Endothelial cell of umbilical vein (primary cell): ENCODE data around the gene UQCRHL. TPM values are rescaled to one million over a fixed set of nuclear protein-coding genes. Genes with fewer than 3 reads are reported as not detected.

Source experiments
- BruUV-seq: library from RNA; stranded (reverse); fragments of 400-500 nt; replicated peaks from 2 replicates; lab custom pipeline; 2021; lab: Mats Ljungman, UMichigan
- CTCF ChIA-PET: fragments of 300-600, 350-600 bp; sonication (Branson Sonifier 250); formaldehyde crosslinking; loops from one replicate; lab custom pipeline; 2021; ENCODE audit warnings: antibody characterized with exemption, inconsistent platforms; lab: Charles Lee
- POLR2A ChIA-PET: fragments of 300-600, 350-600 bp; sonication (Branson Sonifier 250); formaldehyde crosslinking; loops from one replicate; lab custom pipeline; 2021; ENCODE audit warnings: antibody characterized with exemption, inconsistent platforms; lab: Charles Lee
- DNase-seq: peaks from one replicate; pipeline ENCODE4 v3.0.0-alpha.2; 2011; ENCODE audit warnings: low read depth, low spot score
- FAIRE-seq: peaks from 2 replicates; lab custom pipeline; 2011; peaks lifted over from hg19 to GRCh38; lab: Jason Lieb, UNC
- H2AFZ ChIP-seq: 2 replicates; pipeline ENCODE4 v1.6.0; 2012; ENCODE audit warnings: low read depth, low read length, control low read depth, inconsistent platforms
- H3K27ac ChIP-seq: 2 replicates; pipeline ENCODE4 v1.5.1; 2011; ENCODE audit warnings: low read depth, mild to moderate bottlenecking, control low read depth, low read length, moderate library complexity; ENCODE audit not compliant: insufficient read depth
- H3K27me3 ChIP-seq, 2 experiments: 2 replicates each; pipeline versions ENCODE4 v1.6.0 to v1.6.1; 2011; ENCODE audit warnings: low read length in 2 of 2, mixed read lengths in 1 of 2; ENCODE audit not compliant: control insufficient read depth in 2 of 2, insufficient read depth in 2 of 2
- H3K36me3 ChIP-seq, 2 experiments: 2 replicates in 1 of 2; 3 replicates in 1 of 2; pipeline ENCODE4 v1.5.1; 2011; ENCODE audit warnings: low read length in 2 of 2, mild to moderate bottlenecking in 1 of 2, moderate library complexity in 1 of 2; ENCODE audit not compliant: control insufficient read depth in 2 of 2, insufficient read depth in 2 of 2; ENCODE audit errors: extremely low read depth in 1 of 2
- H3K4me1 ChIP-seq: 3 replicates; pipeline ENCODE4 v1.5.1; 2011; ENCODE audit warnings: mild to moderate bottlenecking, low read length; ENCODE audit not compliant: control insufficient read depth, insufficient read depth; ENCODE audit errors: extremely low read depth
- H3K4me2 ChIP-seq: 2 replicates; pipeline ENCODE4 v1.6.1; 2011; ENCODE audit warnings: low read length, control low read depth, mixed read lengths; ENCODE audit not compliant: insufficient read depth
- H3K4me3 ChIP-seq, 3 experiments: fragments of 200-600 bp in 1 of 3; sonication (generic), shearing (Covaris generic) in 1 of 3; replicated peaks in 1 of 3; 2 replicates each; pipeline ENCODE4 v1.5.1; 2011 to 2016; ENCODE audit warnings: control low read depth in 3 of 3, low read length in 3 of 3, mild to moderate bottlenecking in 2 of 3, inconsistent platforms in 1 of 3, low read depth in 1 of 3, moderate library complexity in 1 of 3; ENCODE audit not compliant: insufficient read depth in 1 of 3
- H3K79me2 ChIP-seq: 2 replicates; pipeline ENCODE4 v1.6.0; 2012; ENCODE audit warnings: low read length, inconsistent platforms; ENCODE audit not compliant: control insufficient read depth, insufficient read depth
- H3K9ac ChIP-seq: replicated peaks from 2 replicates; pipeline ENCODE3; 2011; ENCODE audit warnings: low read length, control low read depth; ENCODE audit not compliant: insufficient read depth; ENCODE audit errors: extremely low read depth
- H3K9me1 ChIP-seq: replicated peaks from 3 replicates; pipeline ENCODE4 v1.6.0; 2011; ENCODE audit warnings: mild to moderate bottlenecking, low read length; ENCODE audit not compliant: control insufficient read depth, insufficient read depth; ENCODE audit errors: extremely low read depth
- H3K9me3 ChIP-seq: replicated peaks from 2 replicates; pipeline ENCODE4 v1.5.1; 2012; ENCODE audit warnings: low read length, inconsistent platforms; ENCODE audit not compliant: control insufficient read depth, insufficient read depth
- H4K20me1 ChIP-seq: replicated peaks from 2 replicates; pipeline ENCODE3; 2011; ENCODE audit warnings: mild to moderate bottlenecking, low read length; ENCODE audit not compliant: control insufficient read depth, insufficient read depth; ENCODE audit errors: extremely low read depth
- JUN ChIP-seq: IDR thresholded peaks from 2 replicates; pipeline ENCODE4 v1.6.1; 2011; ENCODE audit warnings: borderline replicate concordance, low read depth; ENCODE audit not compliant: insufficient read length, insufficient read depth
- POLR2A ChIP-seq: IDR thresholded peaks from 2 replicates; pipeline ENCODE4 v1.6.1; 2012; ENCODE audit warnings: low read depth, mild to moderate bottlenecking, control low read depth, low read length
- POLR2AphosphoS5 ChIP-seq: IDR thresholded peaks from 2 replicates; pipeline ENCODE4 v1.6.1; 2012; ENCODE audit warnings: low read depth, mild to moderate bottlenecking, control low read depth, low read length, moderate library complexity; ENCODE audit not compliant: insufficient read depth
- dilution Hi-C: fragments of 300-500 bp; cut with MboI; formaldehyde crosslinking; loops from one replicate; pipeline ENCODE4 v1.15.0; 2019; ENCODE audit warnings: low sequenced_read_pairs; ENCODE audit not compliant: extremely low pct_ligation_motif_present
- intact Hi-C: fragments of 100-400 bp; cut with micrococcal nuclease; formaldehyde crosslinking; loops from one replicate; pipeline ENCODE4 v1.10.0; 2022
- polyA plus RNA-seq, 4 experiments: library from polyadenylated mRNA; depleted of rRNA in 3 of 4; stranded (reverse) in 3 of 4; unstranded in 1 of 4; fragments of >200 nt; gene quantifications; 2 replicates each; pipeline versions ENCODE4 v1.2.1 to v1.2.3, GENCODE V29; 2011 to 2012; ENCODE audit warnings: missing spikeins in 1 of 4
- total RNA-seq: library from RNA; stranded (reverse); gene quantifications from 2 replicates; pipeline ENCODE4 v1.2.3, GENCODE V29; 2021
- TF ChIP-seq, protein P1 (sequence below): IDR thresholded peaks from 2 replicates; pipeline ENCODE4 v1.6.1; 2011; ENCODE audit not compliant: insufficient read depth, insufficient read length
- TF ChIP-seq, protein P2 (sequence below), 2 donors: IDR thresholded peaks; 1 replicate in 1 of 2; 2 replicates in 1 of 2; pipeline ENCODE4 v1.5.1; 2011; ENCODE audit warnings: low read length in 2 of 2, mild to moderate bottlenecking in 2 of 2, moderate library complexity in 2 of 2, control low read depth in 1 of 2, inconsistent platforms in 1 of 2, low read depth in 1 of 2; ENCODE audit not compliant: insufficient read depth in 1 of 2; ENCODE audit errors: extremely low read depth in 1 of 2

UQCRHL gene
- total and polyA plus RNA-seq, 2 donors (not counting 3 experiments of a cell fraction or from before 2014, with no cell fraction given), result 0.92 to 1.4 TPM

DNA sequence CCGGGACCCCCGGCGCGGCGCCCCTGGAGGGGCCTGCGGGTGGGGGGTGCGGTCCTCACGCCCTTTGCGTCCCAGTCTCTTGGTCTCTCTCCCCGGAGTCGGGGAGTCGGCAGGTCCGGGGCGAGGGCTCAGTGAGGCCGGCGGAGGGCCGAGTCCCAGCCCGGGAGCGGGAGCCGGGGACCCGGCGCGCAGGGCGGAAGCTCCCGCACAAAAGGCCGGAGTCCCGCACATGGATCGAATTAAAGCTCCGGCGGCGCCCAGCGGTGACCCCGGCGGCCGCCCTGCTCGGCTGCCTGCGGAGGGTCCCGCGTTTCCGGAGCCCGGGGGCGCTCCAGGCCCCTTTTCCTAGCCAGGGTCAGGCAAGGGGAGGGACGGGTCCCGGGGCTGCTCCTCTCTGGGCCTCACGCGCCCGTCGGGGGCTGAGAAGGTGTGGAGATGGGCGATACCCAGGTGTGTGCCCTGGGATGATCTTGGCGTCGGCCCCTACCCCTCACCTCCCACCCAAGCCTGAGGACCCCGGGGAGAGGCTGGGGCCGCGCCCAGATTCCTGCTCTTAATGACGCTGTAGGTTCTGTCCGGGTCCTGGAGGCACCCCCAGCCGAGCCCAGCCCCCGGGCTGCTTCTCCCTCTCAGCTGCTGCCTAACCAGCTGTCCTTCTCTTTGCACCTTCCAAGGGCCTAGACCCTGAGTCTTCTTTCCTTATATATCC lies 48.3 kb downstream of the UQCRHL start:
- no peak for DNase-seq
- Histone ChIP-seq H3K4me1 (peaks cover 50% of the 10 kb centered on the region), H2AFZ (no peak overlapping the region), H3K27ac (peak overlapping the region; percentile 81), H3K9ac (peak overlapping the region; percentile 96), H3K36me3 (peaks cover 0 to 8% of the 10 kb centered on the region in 2 experiments), H3K9me1 (no peaks in the 10 kb centered on the region), H3K27me3 (no peaks in the 10 kb centered on the region), H4K20me1 (no peaks in the 10 kb centered on the region), H3K9me3 (no peaks in the 10 kb centered on the region), H3K4me2 (peak overlapping the region; percentile 95), H3K79me2 (peaks cover 53% of the 10 kb centered on the region), H3K4me3 (peak overlapping the region; percentile 92 to 99 (median 97))
- BruUV-seq, result no TSS peak
- ChIA-PET CTCF (interaction anchor here (1.0 to 4.4 kb wide), 3 partner anchors 11 to 23 kb away, joined by 3 to 31 read pairs (median 3); partner anchors contain the start of gene SLC25A34), POLR2A (interaction anchor here (0.7 to 2.2 kb wide), 2 partner anchors 9 to 12 kb away, joined by 3 to 26 read pairs; no protein-coding TSS in a partner anchor)
- dilution Hi-C loops, result no loop called here
- FAIRE-seq, result peak; percentile 49
- intact Hi-C loops, result no loop called here
- TF ChIP-seq POLR2A, result peak; percentile 23
- TF ChIP-seq POLR2AphosphoS5, result peak; percentile 6
- TF ChIP-seq, protein P1, sequence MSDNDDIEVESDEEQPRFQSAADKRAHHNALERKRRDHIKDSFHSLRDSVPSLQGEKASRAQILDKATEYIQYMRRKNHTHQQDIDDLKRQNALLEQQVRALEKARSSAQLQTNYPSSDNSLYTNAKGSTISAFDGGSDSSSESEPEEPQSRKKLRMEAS, result no peak

DNA sequence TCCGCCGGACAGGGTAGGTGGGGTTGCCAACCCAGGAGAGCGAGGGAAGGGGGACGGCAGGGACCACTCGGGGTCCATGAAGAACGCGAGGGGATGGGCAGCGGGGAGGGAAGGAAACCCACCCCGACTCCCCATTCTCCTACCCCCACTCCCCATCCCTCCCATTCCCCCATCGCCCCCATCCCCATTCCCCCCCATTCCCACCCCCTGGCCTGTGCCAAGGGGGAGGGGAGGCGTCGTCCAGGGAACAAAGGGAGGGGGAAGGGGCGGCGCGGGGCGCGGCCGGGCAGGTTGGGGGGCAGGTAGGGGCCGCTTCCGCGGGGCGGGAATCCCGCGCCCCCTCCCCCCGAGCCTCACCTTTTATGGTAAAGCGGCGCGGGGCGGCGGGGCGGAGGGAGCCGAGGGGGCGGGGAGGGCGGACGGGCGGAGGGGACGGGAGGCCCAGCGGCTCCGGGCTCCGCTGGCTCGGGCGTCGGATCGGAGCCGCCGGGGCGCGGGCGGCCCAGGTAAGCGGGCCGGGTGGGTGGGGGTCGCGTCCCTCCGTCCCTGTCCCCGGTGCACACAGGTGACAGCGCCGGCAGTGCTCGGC lies 49.0 kb downstream of the UQCRHL start, which contains the start of gene FBLIM1:
TSS of gene FBLIM1 (plus strand) at position 453 of the 589 bp plus-strand sequence. CDS start 6,189 bp downstream, outside the sequence.
- H2AFZ ChIP-seq, result no peak within 1 kb of the TSS
- no TSS peak for BruUV-seq
- H3K9ac ChIP-seq, result peak within 1 kb of the TSS; percentile 96
- H3K79me2 ChIP-seq, result peaks cover 47% of the 10 kb centered on the region
- H3K4me2 ChIP-seq, result peak within 1 kb of the TSS; percentile 95
- peak within 1 kb of the TSS; percentile 92 to 99 (median 97) for H3K4me3 ChIP-seq
- FAIRE-seq (no peak), DNase-seq (no peak)
- H3K9me1 ChIP-seq, result no peaks in the 10 kb centered on the region
- peaks cover 0 to 4% of the 10 kb centered on the region in 2 experiments for H3K36me3 ChIP-seq
- ChIA-PET CTCF (interaction anchor here (1.0 to 4.4 kb wide), 2 partner anchors 11 to 18 kb away, joined by 3 to 31 read pairs; no protein-coding TSS in a partner anchor), POLR2A (interaction anchor here (0.6 to 1.0 kb wide), 2 partner anchors 12 to 17 kb away, joined by 3 read pairs; no protein-coding TSS in a partner anchor)
- H3K4me1 ChIP-seq, result peaks cover 46% of the 10 kb centered on the region
- peak within 1 kb of the TSS; percentile 81 for H3K27ac ChIP-seq
- no peaks in the 10 kb centered on the region for H3K27me3 ChIP-seq
- dilution Hi-C loops (no loop called here), intact Hi-C loops (no loop called here)
- H4K20me1 ChIP-seq, result no peaks in the 10 kb centered on the region
- H3K9me3 ChIP-seq, result no peaks in the 10 kb centered on the region
- no peak for TF ChIP-seq JUN
- TF ChIP-seq, protein P2, sequence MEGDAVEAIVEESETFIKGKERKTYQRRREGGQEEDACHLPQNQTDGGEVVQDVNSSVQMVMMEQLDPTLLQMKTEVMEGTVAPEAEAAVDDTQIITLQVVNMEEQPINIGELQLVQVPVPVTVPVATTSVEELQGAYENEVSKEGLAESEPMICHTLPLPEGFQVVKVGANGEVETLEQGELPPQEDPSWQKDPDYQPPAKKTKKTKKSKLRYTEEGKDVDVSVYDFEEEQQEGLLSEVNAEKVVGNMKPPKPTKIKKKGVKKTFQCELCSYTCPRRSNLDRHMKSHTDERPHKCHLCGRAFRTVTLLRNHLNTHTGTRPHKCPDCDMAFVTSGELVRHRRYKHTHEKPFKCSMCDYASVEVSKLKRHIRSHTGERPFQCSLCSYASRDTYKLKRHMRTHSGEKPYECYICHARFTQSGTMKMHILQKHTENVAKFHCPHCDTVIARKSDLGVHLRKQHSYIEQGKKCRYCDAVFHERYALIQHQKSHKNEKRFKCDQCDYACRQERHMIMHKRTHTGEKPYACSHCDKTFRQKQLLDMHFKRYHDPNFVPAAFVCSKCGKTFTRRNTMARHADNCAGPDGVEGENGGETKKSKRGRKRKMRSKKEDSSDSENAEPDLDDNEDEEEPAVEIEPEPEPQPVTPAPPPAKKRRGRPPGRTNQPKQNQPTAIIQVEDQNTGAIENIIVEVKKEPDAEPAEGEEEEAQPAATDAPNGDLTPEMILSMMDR (IDR thresholded peaks at IDR 0.05; ENCODE audit: extremely low read depth in 1 of 2, insufficient read depth in 1 of 2, low read depth in 1 of 2, low read length in 2 of 2), result no peak
- TF ChIP-seq POLR2A, result no peak
- peak; percentile 90 for TF ChIP-seq POLR2AphosphoS5
